Measurements from ENCODE around the gene SERPINF2. TPM values are rescaled to one million over a fixed set of nuclear protein-coding genes. Genes with fewer than 3 reads are reported as not detected.

SERPINF2 gene
- total RNA-seq, 2 donors from 2014 or later, result 5.0 to 9.8 TPM

- Histone ChIP-seq H3K27me3 (replicated peaks; ENCODE audit: insufficient read depth) (no peaks in the 10 kb centered on the region), H3K9me3 (no peaks in the 10 kb centered on the region), H3K36me3 (peaks cover 25% of the 10 kb centered on the region), H3K4me3 (no peak overlapping the region), H3K27ac (no peak overlapping the region), H3K4me1 (ENCODE audit: control insufficient read depth in 1 of 2, low read depth in 2 of 2) (peaks cover 0 to 5% of the 10 kb centered on the region in 2 donors)
- ATAC-seq (ENCODE audit: insufficient number of reproducible peaks, low FRiP score, low read depth), result no peak
- TF ChIP-seq, protein P1, sequence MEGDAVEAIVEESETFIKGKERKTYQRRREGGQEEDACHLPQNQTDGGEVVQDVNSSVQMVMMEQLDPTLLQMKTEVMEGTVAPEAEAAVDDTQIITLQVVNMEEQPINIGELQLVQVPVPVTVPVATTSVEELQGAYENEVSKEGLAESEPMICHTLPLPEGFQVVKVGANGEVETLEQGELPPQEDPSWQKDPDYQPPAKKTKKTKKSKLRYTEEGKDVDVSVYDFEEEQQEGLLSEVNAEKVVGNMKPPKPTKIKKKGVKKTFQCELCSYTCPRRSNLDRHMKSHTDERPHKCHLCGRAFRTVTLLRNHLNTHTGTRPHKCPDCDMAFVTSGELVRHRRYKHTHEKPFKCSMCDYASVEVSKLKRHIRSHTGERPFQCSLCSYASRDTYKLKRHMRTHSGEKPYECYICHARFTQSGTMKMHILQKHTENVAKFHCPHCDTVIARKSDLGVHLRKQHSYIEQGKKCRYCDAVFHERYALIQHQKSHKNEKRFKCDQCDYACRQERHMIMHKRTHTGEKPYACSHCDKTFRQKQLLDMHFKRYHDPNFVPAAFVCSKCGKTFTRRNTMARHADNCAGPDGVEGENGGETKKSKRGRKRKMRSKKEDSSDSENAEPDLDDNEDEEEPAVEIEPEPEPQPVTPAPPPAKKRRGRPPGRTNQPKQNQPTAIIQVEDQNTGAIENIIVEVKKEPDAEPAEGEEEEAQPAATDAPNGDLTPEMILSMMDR (IDR thresholded peaks at IDR 0.05), result no peak
- no peak for DNase-seq (ENCODE audit: low spot score)
Observed at GRCh38 chr17:1732241-1732832, 10.3 kb upstream of the SERPINF2 start.

DNA sequence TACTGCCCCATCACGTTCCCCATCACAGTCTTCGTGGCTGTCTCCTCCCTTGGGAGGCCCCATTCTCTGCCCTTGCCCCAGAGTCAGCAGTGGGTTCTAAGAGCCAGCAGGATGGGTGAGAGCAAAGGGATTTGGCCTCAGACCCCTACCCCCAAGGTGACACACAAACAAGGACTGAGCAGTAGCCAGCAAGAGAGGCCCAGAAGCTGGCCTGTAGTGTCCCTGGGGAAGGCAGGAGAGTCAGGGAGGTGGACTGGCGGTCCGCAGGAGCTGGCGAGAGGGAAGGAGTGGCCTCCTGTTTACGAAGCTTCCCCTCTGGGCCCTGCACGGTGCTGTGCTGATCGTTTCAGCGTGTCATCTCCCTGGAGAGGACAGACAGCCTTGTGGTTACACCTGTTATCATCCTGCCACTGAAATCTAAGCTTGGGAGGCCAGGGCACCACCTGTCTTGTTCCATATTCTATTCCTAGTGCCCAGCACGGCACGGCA is 9.8 kb upstream of the SERPINF2 start:
- H3K4me3 ChIP-seq, result no peak overlapping the region
- no peaks in the 10 kb centered on the region for H3K27me3 ChIP-seq (replicated peaks; ENCODE audit: insufficient read depth)
- TF ChIP-seq, protein P1 (IDR thresholded peaks at IDR 0.05), result no peak
- peaks cover 25% of the 10 kb centered on the region for H3K36me3 ChIP-seq
- no peaks in the 10 kb centered on the region for H3K9me3 ChIP-seq
- no peak overlapping the region for H3K27ac ChIP-seq
- no peak for DNase-seq (ENCODE audit: low spot score)
- ATAC-seq (ENCODE audit: insufficient number of reproducible peaks, low FRiP score, low read depth), result no peak
- H3K4me1 ChIP-seq (ENCODE audit: control insufficient read depth in 1 of 2, low read depth in 2 of 2), result peaks cover 0 to 5% of the 10 kb centered on the region in 2 donors

DNA sequence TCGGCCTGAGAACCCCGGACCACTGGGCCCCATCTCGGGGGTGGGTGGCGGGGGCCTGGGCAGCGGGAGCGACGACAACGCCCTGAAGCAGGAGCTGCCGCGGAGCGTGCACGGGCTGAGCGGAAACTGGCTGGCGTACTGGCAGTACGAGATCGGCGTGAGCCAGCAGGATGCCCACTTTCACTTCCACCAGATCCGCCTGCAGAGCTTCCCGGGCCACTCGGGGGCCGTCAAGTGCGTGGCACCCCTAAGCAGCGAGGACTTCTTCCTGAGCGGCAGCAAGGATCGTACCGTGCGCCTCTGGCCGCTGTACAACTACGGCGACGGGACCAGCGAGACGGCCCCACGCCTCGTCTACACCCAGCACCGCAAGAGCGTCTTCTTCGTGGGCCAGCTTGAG is 8.9 kb upstream of the SERPINF2 start:
- H3K9me3 ChIP-seq, result no peaks in the 10 kb centered on the region
- no peak for ATAC-seq (ENCODE audit: insufficient number of reproducible peaks, low FRiP score, low read depth)
- TF ChIP-seq, protein P1 (IDR thresholded peaks at IDR 0.05), result no peak
- H3K27ac ChIP-seq, result no peak overlapping the region
- no peak overlapping the region for H3K4me3 ChIP-seq
- peaks cover 0 to 5% of the 10 kb centered on the region in 2 donors for H3K4me1 ChIP-seq (ENCODE audit: control insufficient read depth in 1 of 2, low read depth in 2 of 2)
- peaks cover 22% of the 10 kb centered on the region for H3K36me3 ChIP-seq
- DNase-seq (ENCODE audit: low spot score), result no peak
- no peaks in the 10 kb centered on the region for H3K27me3 ChIP-seq (replicated peaks; ENCODE audit: insufficient read depth)

DNA sequence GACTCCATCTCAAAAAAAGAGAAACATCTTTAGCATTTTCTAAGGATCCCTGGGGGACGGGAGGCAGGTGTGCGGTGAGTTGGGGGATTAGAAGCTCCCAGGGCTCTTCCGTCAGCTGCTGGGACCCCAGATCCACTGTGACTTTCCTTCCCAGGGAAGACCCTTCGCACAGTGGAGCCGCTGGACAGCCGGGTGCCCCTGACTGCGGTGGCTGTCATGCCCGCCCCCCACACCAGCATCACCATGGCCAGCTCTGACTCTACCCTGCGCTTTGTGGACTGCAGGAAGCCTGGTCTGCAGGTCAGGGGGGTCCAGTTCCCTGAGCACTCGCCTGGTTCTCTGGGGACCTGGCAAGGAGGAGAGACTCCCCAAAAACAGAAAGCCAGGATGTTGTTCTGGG is 7.3 kb upstream of the SERPINF2 start:
- TF ChIP-seq, protein P1 (IDR thresholded peaks at IDR 0.05), result no peak
- Histone ChIP-seq H3K27ac (no peak overlapping the region), H3K9me3 (no peaks in the 10 kb centered on the region), H3K36me3 (peaks cover 22% of the 10 kb centered on the region), H3K4me3 (no peak overlapping the region), H3K27me3 (replicated peaks; ENCODE audit: insufficient read depth) (no peaks in the 10 kb centered on the region), H3K4me1 (ENCODE audit: control insufficient read depth in 1 of 2, low read depth in 2 of 2) (peaks cover 0 to 5% of the 10 kb centered on the region in 2 donors)
- ATAC-seq (ENCODE audit: insufficient number of reproducible peaks, low FRiP score, low read depth), result no peak
- DNase-seq (ENCODE audit: low spot score), result no peak

DNA sequence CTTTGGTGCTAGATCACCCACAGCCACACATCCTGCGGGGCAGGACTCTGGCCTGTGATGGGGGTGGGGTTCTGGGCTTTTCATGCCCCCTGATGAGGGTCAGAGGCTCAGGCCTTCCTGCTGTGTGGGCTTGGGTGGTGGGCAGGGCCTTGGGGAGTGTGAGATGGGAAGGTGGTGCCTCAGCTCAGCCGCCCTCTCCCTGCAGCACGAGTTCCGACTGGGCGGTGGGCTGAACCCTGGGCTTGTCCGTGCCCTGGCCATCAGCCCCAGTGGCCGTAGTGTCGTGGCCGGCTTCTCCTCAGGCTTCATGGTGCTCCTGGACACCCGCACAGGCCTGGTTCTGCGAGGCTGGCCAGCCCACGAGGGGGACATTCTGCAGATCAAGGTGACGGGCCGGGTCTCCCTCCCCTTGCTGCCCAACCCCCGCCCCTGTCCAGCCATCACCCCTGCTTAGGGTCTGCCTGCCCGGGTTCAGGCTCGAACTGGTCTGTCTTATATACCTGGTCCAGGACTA is 6.8 kb upstream of the SERPINF2 start:
- TF ChIP-seq, protein P1 (IDR thresholded peaks at IDR 0.05), result no peak
- no peaks in the 10 kb centered on the region for H3K27me3 ChIP-seq (replicated peaks; ENCODE audit: insufficient read depth)
- peaks cover 0 to 5% of the 10 kb centered on the region in 2 donors for H3K4me1 ChIP-seq (ENCODE audit: control insufficient read depth in 1 of 2, low read depth in 2 of 2)
- peaks cover 22% of the 10 kb centered on the region for H3K36me3 ChIP-seq
- no peak overlapping the region for H3K4me3 ChIP-seq
- no peaks in the 10 kb centered on the region for H3K9me3 ChIP-seq
- no peak for DNase-seq (ENCODE audit: low spot score)
- H3K27ac ChIP-seq, result no peak overlapping the region
- no peak for ATAC-seq (ENCODE audit: insufficient number of reproducible peaks, low FRiP score, low read depth)
